Kidney (tissue), 14 donors: Measurements from ENCODE around the gene DHX57. TPM values are rescaled to one million over a fixed set of nuclear protein-coding genes. Genes with fewer than 3 reads are reported as not detected.

ENCODE experiments used
- DNase-seq, 5 donors: peaks; one replicate each; pipeline ENCODE4 v3.0.0-alpha.2; 2013 to 2020
- FAIRE-seq: peaks from 2 replicates; lab custom pipeline; 2012; peaks lifted over from hg19 to GRCh38; lab: Jason Lieb, UNC
- H3K27ac ChIP-seq, 2 donors: one replicate each; pipeline ENCODE4 v1.7.0; 2013; ENCODE audit warnings: low read depth in 2 of 2, low read length in 2 of 2, inconsistent platforms in 1 of 2
- H3K27me3 ChIP-seq: one replicate; pipeline ENCODE4 v1.7.1; 2013; ENCODE audit warnings: low read length, inconsistent platforms; ENCODE audit not compliant: control insufficient read depth, insufficient read depth
- H3K36me3 ChIP-seq, 3 donors: one replicate each; pipeline versions ENCODE4 v1.7.0 to v1.7.1; 2013; ENCODE audit warnings: low read length in 3 of 3, control low read depth in 1 of 3, inconsistent platforms in 1 of 3; ENCODE audit not compliant: insufficient read depth in 3 of 3, control insufficient read depth in 2 of 3
- H3K4me1 ChIP-seq, 3 donors: one replicate each; pipeline versions ENCODE4 v1.7.0 to v1.7.1; 2013; ENCODE audit warnings: low read length in 3 of 3, inconsistent platforms in 1 of 3, low read depth in 1 of 3; ENCODE audit not compliant: control insufficient read depth in 2 of 3, insufficient read depth in 2 of 3
- H3K4me3 ChIP-seq, 3 donors: one replicate each; pipeline versions ENCODE4 v1.7.0 to v1.8.1; 2013; ENCODE audit warnings: low read length in 3 of 3, control low read depth in 1 of 3, inconsistent platforms in 1 of 3
- H3K9ac ChIP-seq, 3 donors: one replicate each; pipeline versions ENCODE4 v1.7.0 to v1.7.1; 2013; ENCODE audit warnings: low read length in 3 of 3, control low read depth in 1 of 3, inconsistent platforms in 1 of 3
- H3K9me3 ChIP-seq, 3 donors: one replicate each; pipeline versions ENCODE4 v1.7.0 to v1.7.1; 2013; ENCODE audit warnings: low read length in 3 of 3, control low read depth in 1 of 3, inconsistent platforms in 1 of 3; ENCODE audit not compliant: control insufficient read depth in 2 of 3, insufficient read depth in 1 of 3
- intact Hi-C: fragments of 100-400 bp; cut with DNase I; formaldehyde crosslinking; loops from one replicate; pipeline ENCODE4 v1.11.1; 2022
- polyA plus RNA-seq: library from polyadenylated mRNA; stranded (reverse); fragments of 350-450 nt; fragmentation: Illumina TruSeq; extraction: RNeasy Lipid Tissue Mini Kit (QIAGEN cat#74804); gene quantifications from one replicate; pipeline ENCODE4 v1.2.3, GENCODE V29; 2014; ENCODE audit warnings: low read depth, low replicate concordance; ENCODE audit not compliant: insufficient read depth
- total RNA-seq: library from RNA; stranded (reverse); fragmentation: NEBNext Ultra II Directional; extraction: Animal tissue kit (Norgen Biotek cat#: 25700); gene quantifications from one replicate; pipeline ENCODE4 v1.2.1, GENCODE V29; 2021
- TF ChIP-seq, protein P1 (sequence below): IDR thresholded peaks from 3 replicates; pipeline ENCODE4 v1.5.1; 2012; ENCODE audit warnings: mild to moderate bottlenecking, moderate library complexity, borderline replicate concordance; ENCODE audit not compliant: insufficient read depth; ENCODE audit errors: extremely low read depth
- donor health status: control.
- donor health status: control.
- donor health status: control.
- donor health status: control.
- donor health status: control.
- donor health status: DM: yes; HTN: yes; CAD: no.
- donor health status: Normal renal cell carcinoma (clear cell type).

The DHX57 gene
- total and polyA plus RNA-seq, 2 donors from 2014 or later, result 6.9 to 20.7 TPM

DNA sequence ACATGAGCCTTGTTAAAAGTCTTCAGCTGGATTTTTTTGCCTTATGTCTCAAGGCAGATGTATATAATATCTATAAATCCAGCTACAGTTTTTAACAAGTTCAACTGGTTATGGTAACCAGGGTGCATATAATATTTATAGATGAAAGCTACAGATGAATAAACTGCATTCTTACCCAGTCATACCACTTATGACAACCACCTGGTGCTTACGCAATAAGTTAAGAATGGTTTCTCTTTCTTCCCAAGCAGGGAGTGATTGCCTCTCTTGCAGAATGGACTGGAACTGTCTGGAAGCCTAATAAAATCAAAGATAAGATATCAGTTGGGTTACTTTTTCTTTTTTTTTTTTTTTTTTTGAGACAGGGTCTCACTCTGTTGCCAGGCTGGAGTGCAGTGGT lies 19.6 kb downstream of the DHX57 start:
- Histone ChIP-seq H3K27me3 (no peaks in the 10 kb centered on the region), H3K36me3 (peaks cover 0 to 20% (median 17%) of the 10 kb centered on the region in 3 donors), H3K9ac (no peak overlapping the region), H3K4me3 (no peak overlapping the region), H3K27ac (no peak overlapping the region), H3K9me3 (no peaks in the 10 kb centered on the region), H3K4me1 (no peaks in the 10 kb centered on the region)
- intact Hi-C loops, result no loop called here
- FAIRE-seq, result no peak
- DNase-seq, result no peak
- TF ChIP-seq, protein P1, sequence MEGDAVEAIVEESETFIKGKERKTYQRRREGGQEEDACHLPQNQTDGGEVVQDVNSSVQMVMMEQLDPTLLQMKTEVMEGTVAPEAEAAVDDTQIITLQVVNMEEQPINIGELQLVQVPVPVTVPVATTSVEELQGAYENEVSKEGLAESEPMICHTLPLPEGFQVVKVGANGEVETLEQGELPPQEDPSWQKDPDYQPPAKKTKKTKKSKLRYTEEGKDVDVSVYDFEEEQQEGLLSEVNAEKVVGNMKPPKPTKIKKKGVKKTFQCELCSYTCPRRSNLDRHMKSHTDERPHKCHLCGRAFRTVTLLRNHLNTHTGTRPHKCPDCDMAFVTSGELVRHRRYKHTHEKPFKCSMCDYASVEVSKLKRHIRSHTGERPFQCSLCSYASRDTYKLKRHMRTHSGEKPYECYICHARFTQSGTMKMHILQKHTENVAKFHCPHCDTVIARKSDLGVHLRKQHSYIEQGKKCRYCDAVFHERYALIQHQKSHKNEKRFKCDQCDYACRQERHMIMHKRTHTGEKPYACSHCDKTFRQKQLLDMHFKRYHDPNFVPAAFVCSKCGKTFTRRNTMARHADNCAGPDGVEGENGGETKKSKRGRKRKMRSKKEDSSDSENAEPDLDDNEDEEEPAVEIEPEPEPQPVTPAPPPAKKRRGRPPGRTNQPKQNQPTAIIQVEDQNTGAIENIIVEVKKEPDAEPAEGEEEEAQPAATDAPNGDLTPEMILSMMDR, result no peak

DNA sequence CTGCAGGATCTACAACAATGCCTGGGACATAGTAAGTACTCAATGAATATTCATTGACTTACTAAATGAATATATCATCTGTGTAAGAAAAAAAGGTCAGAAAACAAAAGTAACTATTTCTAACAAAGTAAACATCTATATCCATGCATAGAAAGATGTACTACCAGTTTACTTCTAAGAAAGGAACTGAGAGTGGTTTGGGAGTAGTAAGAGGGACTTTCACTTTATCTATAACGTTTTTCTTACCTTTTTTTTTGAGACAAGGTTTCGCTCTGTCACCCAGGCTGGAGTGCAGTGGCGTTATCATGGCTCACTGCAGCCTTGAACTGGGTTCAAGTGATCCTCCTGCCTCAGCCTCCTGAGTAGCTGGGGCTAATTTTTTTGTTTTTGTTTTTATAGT lies 25.7 kb downstream of the DHX57 start:
- H3K27me3 ChIP-seq, result no peaks in the 10 kb centered on the region
- FAIRE-seq (no peak), DNase-seq (no peak)
- peaks cover 0 to 12% (median 10%) of the 10 kb centered on the region in 3 donors for H3K36me3 ChIP-seq
- H3K9ac ChIP-seq, result no peak overlapping the region
- no peak overlapping the region for H3K4me3 ChIP-seq
- TF ChIP-seq, protein P1, result no peak
- intact Hi-C loops, result no loop called here
- no peaks in the 10 kb centered on the region for H3K9me3 ChIP-seq
- H3K4me1 ChIP-seq, result no peaks in the 10 kb centered on the region
- no peak overlapping the region for H3K27ac ChIP-seq

DNA sequence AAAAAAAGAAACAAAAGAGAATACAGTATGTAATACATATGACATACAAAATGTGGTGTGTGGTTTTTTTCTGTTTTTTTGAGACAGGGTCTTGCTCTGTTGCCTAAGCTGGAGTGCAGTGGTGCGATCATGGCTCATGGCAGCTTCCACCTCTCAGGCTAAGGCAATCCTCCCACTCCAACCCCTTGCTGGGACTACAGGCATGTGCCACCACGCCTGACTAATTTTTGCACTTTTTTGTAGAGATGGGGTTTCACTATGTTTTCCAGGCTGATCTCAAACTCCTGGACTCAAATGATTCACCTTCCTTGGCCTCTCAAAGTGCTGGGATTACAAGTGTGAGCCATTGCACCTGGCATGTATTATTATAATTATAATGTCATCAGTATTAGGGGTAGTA lies 38.9 kb downstream of the DHX57 start:
- intact Hi-C loops, result no loop called here
- H3K27ac ChIP-seq, result no peak overlapping the region
- no peak overlapping the region for H3K4me3 ChIP-seq
- TF ChIP-seq, protein P1, result no peak
- no peaks in the 10 kb centered on the region for H3K27me3 ChIP-seq
- FAIRE-seq (no peak), DNase-seq (peak in 4 of 5 donors; percentile 39 to 64 (median 50))
- H3K9ac ChIP-seq, result no peak overlapping the region
- peaks cover 10 to 15% (median 10%) of the 10 kb centered on the region in 3 donors for H3K36me3 ChIP-seq
- no peaks in the 10 kb centered on the region for H3K9me3 ChIP-seq
- H3K4me1 ChIP-seq, result no peaks in the 10 kb centered on the region

DNA sequence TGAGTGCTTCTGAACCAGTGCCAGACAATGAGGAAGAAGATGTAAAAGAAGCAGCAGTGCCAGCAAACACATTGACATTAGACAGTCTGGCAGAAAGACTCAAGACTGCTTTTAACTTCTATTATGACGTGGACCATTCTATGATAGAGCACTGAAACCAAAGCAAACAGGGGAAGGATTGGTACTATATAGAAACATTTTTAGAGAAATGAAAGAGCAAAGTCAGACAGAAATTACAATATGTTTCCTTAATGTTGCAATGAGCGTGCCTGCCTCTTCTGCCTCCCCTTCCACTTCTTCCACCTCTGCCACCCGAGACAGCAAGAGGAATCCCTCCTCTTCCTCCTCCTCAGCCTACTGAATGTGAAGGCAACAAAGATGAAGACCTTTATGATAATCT lies 39.7 kb downstream of the DHX57 start:
- DNase-seq (no peak), FAIRE-seq (no peak)
- Histone ChIP-seq H3K27me3 (no peaks in the 10 kb centered on the region), H3K4me3 (no peak overlapping the region), H3K9me3 (no peaks in the 10 kb centered on the region), H3K4me1 (no peaks in the 10 kb centered on the region), H3K9ac (no peak overlapping the region), H3K27ac (no peak overlapping the region), H3K36me3 (peaks cover 6 to 15% (median 7%) of the 10 kb centered on the region in 3 donors)
- intact Hi-C loops, result no loop called here
- TF ChIP-seq, protein P1, result no peak
